Measurements from ENCODE around the gene CFAP57.

GRCh38 chr1:43137445-43138052, 34.6 kb upstream of the CFAP57 start:
- no peak for TF ChIP-seq CTCF (IDR thresholded peaks at IDR 0.05)
- no peak for TF ChIP-seq POLR2A (IDR thresholded peaks at IDR 0.05)

Measured in uterus (tissue), 2 donors.